PC-3 (cell line): ENCODE measurements around the gene CRYZL1. TPM values are rescaled to one million over a fixed set of nuclear protein-coding genes. Genes with fewer than 3 reads are reported as not detected.
A peak's percentile ranks its signal among the peaks of the same experiment; 100 is the strongest.

Experiments used
- ATAC-seq: fragments of 200-7000 bp; cut with Tn5 transposase; 2 replicates; pipeline ENCODE4 v1.9.1; 2020; ENCODE audit warnings: mild to moderate bottlenecking, moderate library complexity
- BruUV-seq: library from RNA; stranded (reverse); fragments of 400-500 nt; replicated peaks from 2 replicates; lab custom pipeline; 2021; lab: Mats Ljungman, UMichigan
- CTCF ChIA-PET: fragments of 300-600 bp; sonication (Branson Sonifier 250); formaldehyde crosslinking; loops from one replicate; lab custom pipeline; 2022; ENCODE audit warnings: antibody characterized with exemption; lab: Charles Lee
- POLR2A ChIA-PET: fragments of 300-600 bp; sonication (Branson Sonifier 250); formaldehyde crosslinking; loops from one replicate; lab custom pipeline; 2022; ENCODE audit warnings: antibody characterized with exemption; ENCODE audit not compliant: unreplicated experiment; lab: Charles Lee
- DNase-seq: peaks from one replicate; pipeline ENCODE4 v3.0.0-alpha.2; 2015
- H2AFZ ChIP-seq: fragments of 300-600 bp; sonication (generic); 2 replicates; pipeline ENCODE4 v1.6.0; 2016; ENCODE audit warnings: antibody characterized with exemption, low read length
- H3F3A ChIP-seq: fragments of 300-600 bp; sonication (generic); one replicate; pipeline ENCODE4 v1.6.0; 2017; ENCODE audit warnings: antibody characterized with exemption, low read length, control low read depth, mild to moderate bottlenecking; ENCODE audit not compliant: unreplicated experiment
- H3K27ac ChIP-seq: fragments of 300-600 bp; sonication (generic); 2 replicates; pipeline ENCODE4 v1.5.1; 2016; ENCODE audit warnings: mild to moderate bottlenecking, low read length
- H3K27me3 ChIP-seq: fragments of 300-600 bp; sonication (generic); 2 replicates; pipeline ENCODE4 v1.6.1; 2016; ENCODE audit warnings: low read length, mixed read lengths
- H3K36me3 ChIP-seq: fragments of 300-600 bp; sonication (generic); 2 replicates; pipeline ENCODE4 v1.6.1; 2016; ENCODE audit warnings: low read depth, mixed run types, low read length, mixed read lengths
- H3K4me1 ChIP-seq: fragments of 300-600 bp; sonication (generic); 2 replicates; pipeline ENCODE4 v1.5.1; 2016; ENCODE audit warnings: low read length; ENCODE audit not compliant: insufficient read depth
- H3K4me2 ChIP-seq: fragments of 300-600 bp; sonication (generic); 2 replicates; pipeline ENCODE4 v1.6.0; 2016; ENCODE audit warnings: low read length
- H3K4me3 ChIP-seq: fragments of 300-600 bp; sonication (generic); 2 replicates; pipeline ENCODE4 v1.5.1; 2016; ENCODE audit warnings: mild to moderate bottlenecking, low read length, mixed read lengths
- H3K79me2 ChIP-seq: fragments of 300-600 bp; sonication (generic); 2 replicates; pipeline ENCODE4 v1.6.1; 2017; ENCODE audit warnings: low read length, mixed read lengths
- H3K9ac ChIP-seq: fragments of 300-600 bp; sonication (generic); 2 replicates; pipeline ENCODE4 v1.6.0; 2016; ENCODE audit warnings: mild to moderate bottlenecking, low read length
- H3K9me2 ChIP-seq: fragments of 300-600 bp; sonication (generic); replicated peaks from 2 replicates; pipeline ENCODE4 v1.6.1; 2016; ENCODE audit warnings: mixed run types, low read length, mixed read lengths
- H3K9me3 ChIP-seq: fragments of 300-600 bp; sonication (generic); 2 replicates; pipeline ENCODE4 v1.6.1; 2016; ENCODE audit warnings: low read length, mixed read lengths
- H4K20me1 ChIP-seq: fragments of 300-600 bp; sonication (generic); 2 replicates; pipeline ENCODE4 v1.6.1; 2016; ENCODE audit warnings: low read length, mixed read lengths
- CTCF ChIP-seq: fragments of 300-600 bp; sonication (generic); conservative IDR thresholded peaks from 2 replicates; pipeline ENCODE4 v1.5.1; 2017; ENCODE audit warnings: antibody characterized with exemption, low read depth, mild to moderate bottlenecking, low read length
- EZH2 ChIP-seq: fragments of 300-600 bp; sonication (generic); IDR thresholded peaks from one replicate; pipeline ENCODE4 v1.6.1; 2017; ENCODE audit warnings: antibody characterized with exemption, mild to moderate bottlenecking, low read length; ENCODE audit not compliant: unreplicated experiment
- EZH2phosphoT487 ChIP-seq: fragments of 300-600 bp; sonication (generic); IDR thresholded peaks from 2 replicates; pipeline ENCODE4 v1.6.1; 2018; ENCODE audit warnings: mild to moderate bottlenecking, antibody characterized with exemption, low read length, borderline replicate concordance
- intact Hi-C: fragments of 100-400 bp; cut with micrococcal nuclease; formaldehyde crosslinking; loops from 2 replicates; pipeline ENCODE4 v1.9.0; 2023
- total RNA-seq: library from RNA; depleted of rRNA; stranded (reverse); fragments of >200 nt; gene quantifications from 2 replicates; pipeline ENCODE4 v1.2.3, GENCODE V29; 2014

CRYZL1 gene
- total RNA-seq, 1 experiment from 2014 or later = 12.4 TPM

- intact Hi-C loops = loop anchor here (2.0 to 5.0 kb wide), 3 partner anchors 18 to 110 kb away; partner anchors contain the start of genes GART, SON and TMEM50B
- Histone ChIP-seq H4K20me1 (no peaks in the 10 kb centered on the region), H3K79me2 (peaks cover 36% of the 10 kb centered on the region), H3F3A (peaks cover 8% of the 10 kb centered on the region), H3K36me3 (peaks cover 14% of the 10 kb centered on the region), H3K4me2 (peak within 1 kb of the TSS; percentile 91), H3K27me3 (no peaks in the 10 kb centered on the region), H3K4me3 (peak within 1 kb of the TSS; percentile 98), H3K27ac (peak within 1 kb of the TSS; percentile 51), H2AFZ (peak within 1 kb of the TSS; percentile 97), H3K9ac (peak within 1 kb of the TSS; percentile 95), H3K9me2 (no peaks in the 10 kb centered on the region), H3K4me1 (peaks cover 25% of the 10 kb centered on the region), H3K9me3 (no peaks in the 10 kb centered on the region)
- TF ChIP-seq CTCF = no peak
- TF ChIP-seq EZH2phosphoT487 = no peak
- TF ChIP-seq EZH2 = no peak
- ChIA-PET POLR2A (interaction anchor here (0.6 to 1.0 kb wide), 4 partner anchors 17 to 264 kb away, joined by 4 to 17 read pairs (median 6); partner anchors contain the start of genes GART, IFNAR1 and TMEM50B), CTCF (interaction anchor here (0.5 to 1.9 kb wide), 3 partner anchors 17 to 380 kb away, joined by 3 to 36 read pairs (median 4); no protein-coding TSS in a partner anchor)
- DNase-seq = peak; percentile 87
- ATAC-seq = peak; percentile 85
- BruUV-seq = TSS peak; percentile 84
Observed at GRCh38 chr21:33588485-33589335, 52.8 kb downstream of the CRYZL1 start, which contains the start of gene DONSON. Gene DONSON (minus strand): TSS chr21:33588684. CDS start chr21:33588641, 43 bp downstream.

GRCh38 chr21:33587792-33588484 lies 53.6 kb downstream of the CRYZL1 start:
- TF ChIP-seq EZH2phosphoT487 (no peak), CTCF (no peak), EZH2 (no peak)
- intact Hi-C loops = loop anchor here (2.0 to 5.0 kb wide), 3 partner anchors 19 to 109 kb away; partner anchors contain the start of genes GART, SON and TMEM50B
- H3K79me2 ChIP-seq = peaks cover 36% of the 10 kb centered on the region
- H3K36me3 ChIP-seq = peaks cover 20% of the 10 kb centered on the region
- no peaks in the 10 kb centered on the region for H3K9me2 ChIP-seq
- H3K9ac ChIP-seq = peak overlapping the region; percentile 95
- peaks cover 8% of the 10 kb centered on the region for H3F3A ChIP-seq
- H4K20me1 ChIP-seq = no peaks in the 10 kb centered on the region
- TSS peak; percentile 37 for BruUV-seq
- H2AFZ ChIP-seq = peak overlapping the region; percentile 97
- H3K27me3 ChIP-seq = no peaks in the 10 kb centered on the region
- POLR2A ChIA-PET = interaction anchor here (0.5 to 1.0 kb wide), 4 partner anchors 18 to 108 kb away, joined by 4 to 24 read pairs (median 6); partner anchors contain the start of gene TMEM50B
- peak; percentile 26 for DNase-seq
- peak overlapping the region; percentile 98 for H3K4me3 ChIP-seq
- CTCF ChIA-PET = interaction anchor here (0.6 to 1.9 kb wide), 2 partner anchors 18 to 381 kb away, joined by 3 to 36 read pairs; no protein-coding TSS in a partner anchor
- no peaks in the 10 kb centered on the region for H3K9me3 ChIP-seq
- peak; percentile 16 for ATAC-seq
- H3K4me2 ChIP-seq = peak overlapping the region; percentile 91
- peaks cover 25% of the 10 kb centered on the region for H3K4me1 ChIP-seq
- H3K27ac ChIP-seq = peak overlapping the region; percentile 22; the same call in 1 of the 2 replicates
